H9 (cell line): ENCODE data around the gene COPS4. TPM values are rescaled to one million over a fixed set of nuclear protein-coding genes. Genes with fewer than 3 reads are reported as not detected.

Source experiments
- DNase-seq: peaks from one replicate; pipeline ENCODE4 v3.0.0-alpha.2; 2017
- H2AFZ ChIP-seq: one replicate; pipeline ENCODE4 v1.6.1; 2013; ENCODE audit warnings: mild to moderate bottlenecking, low read length, control low read depth, moderate library complexity
- H2AK5ac ChIP-seq: 2 replicates; pipeline ENCODE4 v1.6.1; 2013; ENCODE audit warnings: low read length, control low read depth, mixed read lengths; ENCODE audit not compliant: insufficient read length
- H2BK120ac ChIP-seq: one replicate; pipeline ENCODE4 v1.6.1; 2013; ENCODE audit warnings: low read depth, mild to moderate bottlenecking, low read length, control low read depth, inconsistent platforms; ENCODE audit not compliant: poor library complexity, severe bottlenecking
- H2BK12ac ChIP-seq: 2 replicates; pipeline ENCODE4 v1.6.1; 2013; ENCODE audit warnings: low read length, control low read depth, mixed read lengths, low read depth; ENCODE audit not compliant: insufficient read length
- H2BK15ac ChIP-seq: 2 replicates; pipeline ENCODE4 v1.6.1; 2013; ENCODE audit warnings: low read depth, low read length, control low read depth
- H2BK20ac ChIP-seq: one replicate; pipeline ENCODE4 v1.6.1; 2013; ENCODE audit warnings: low read depth, mild to moderate bottlenecking, low read length, control low read depth, inconsistent platforms; ENCODE audit not compliant: poor library complexity, severe bottlenecking
- H2BK5ac ChIP-seq: 2 replicates; pipeline ENCODE4 v1.6.1; 2013; ENCODE audit warnings: low read length, control low read depth, mixed read lengths; ENCODE audit not compliant: insufficient read length
- H3K14ac ChIP-seq: 2 replicates; pipeline ENCODE4 v1.6.1; 2013; ENCODE audit warnings: low read length, control low read depth; ENCODE audit not compliant: insufficient read depth
- H3K18ac ChIP-seq: 2 replicates; pipeline ENCODE4 v1.6.1; 2013; ENCODE audit warnings: low read depth, mild to moderate bottlenecking, mixed read lengths, low read length, control low read depth; ENCODE audit not compliant: insufficient read length
- H3K23ac ChIP-seq: 2 replicates; pipeline ENCODE4 v1.6.1; 2013; ENCODE audit warnings: low read length, control low read depth, mixed read lengths, low read depth; ENCODE audit not compliant: insufficient read length
- H3K23me2 ChIP-seq: 2 replicates; pipeline ENCODE4 v1.6.1; 2013; ENCODE audit warnings: low read depth, mild to moderate bottlenecking, mixed read lengths, low read length, control low read depth; ENCODE audit not compliant: insufficient read length, poor library complexity, severe bottlenecking
- H3K27ac ChIP-seq: 2 replicates; pipeline ENCODE4 v1.5.1; 2013; ENCODE audit warnings: low read length, control low read depth, mixed read lengths, low read depth; ENCODE audit not compliant: insufficient read length
- H3K27me3 ChIP-seq: 2 replicates; pipeline ENCODE4 v1.6.1; 2013; ENCODE audit warnings: low read length, control low read depth, inconsistent platforms; ENCODE audit not compliant: insufficient read depth
- H3K4ac ChIP-seq: 2 replicates; pipeline ENCODE4 v1.6.1; 2013; ENCODE audit warnings: low read depth, mild to moderate bottlenecking, control low read depth, inconsistent platforms, low read length, moderate library complexity
- H3K4me1 ChIP-seq: 2 replicates; pipeline ENCODE4 v1.6.1; 2013; ENCODE audit warnings: low read length, control low read depth, inconsistent platforms; ENCODE audit not compliant: insufficient read depth
- H3K4me2 ChIP-seq: 2 replicates; pipeline ENCODE4 v1.6.1; 2013; ENCODE audit warnings: low read length, control low read depth, mixed read lengths; ENCODE audit not compliant: insufficient read length, insufficient read depth
- H3K56ac ChIP-seq: 2 replicates; pipeline ENCODE4 v1.6.1; 2013; ENCODE audit warnings: low read depth, mild to moderate bottlenecking, mixed read lengths, low read length, control low read depth; ENCODE audit not compliant: insufficient read length
- H3K79me1 ChIP-seq: 2 replicates; pipeline ENCODE4 v1.6.1; 2013; ENCODE audit warnings: low read depth, mild to moderate bottlenecking, moderate library complexity, low read length, control low read depth, inconsistent platforms; ENCODE audit not compliant: insufficient read depth, poor library complexity, severe bottlenecking
- H3K79me2 ChIP-seq: 2 replicates; pipeline ENCODE4 v1.6.1; 2013; ENCODE audit warnings: low read length, control low read depth, inconsistent platforms; ENCODE audit not compliant: insufficient read depth
- H3K9ac ChIP-seq: 2 replicates; pipeline ENCODE4 v1.6.1; 2013; ENCODE audit warnings: low read length, control low read depth, mixed read lengths; ENCODE audit not compliant: insufficient read length; ENCODE audit errors: extremely low read depth
- H3K9me3 ChIP-seq: one replicate; pipeline ENCODE4 v1.6.1; 2013; ENCODE audit warnings: low read depth, low read length, inconsistent platforms; ENCODE audit not compliant: control insufficient read depth
- H3T11ph ChIP-seq: one replicate; pipeline ENCODE4 v1.6.1; 2013; ENCODE audit warnings: mild to moderate bottlenecking, low read length, control low read depth, inconsistent platforms
- H4K20me1 ChIP-seq: one replicate; pipeline ENCODE4 v1.6.1; 2013; ENCODE audit not compliant: control insufficient read depth, insufficient read length, insufficient read depth
- H4K5ac ChIP-seq: 2 replicates; pipeline ENCODE4 v1.6.1; 2013; ENCODE audit warnings: low read depth, mild to moderate bottlenecking, mixed read lengths, low read length, control low read depth; ENCODE audit not compliant: insufficient read length
- H4K8ac ChIP-seq: replicated peaks from 2 replicates; pipeline ENCODE4 v1.6.1; 2013; ENCODE audit warnings: low read length, control low read depth, mixed read lengths, low read depth; ENCODE audit not compliant: insufficient read length
- H4K91ac ChIP-seq: 2 replicates; pipeline ENCODE4 v1.6.1; 2013; ENCODE audit warnings: low read depth, mild to moderate bottlenecking, moderate library complexity, mixed read lengths, low read length, control low read depth; ENCODE audit not compliant: insufficient read length
- H3K27ac Mint-ChIP-seq, 3 experiments: 2 replicates in 2 of 3; 3 replicates in 1 of 3; pipeline ENCODE4 v1.8.0; 2020 to 2021; ENCODE audit warnings: mixed read lengths in 3 of 3, mild to moderate bottlenecking in 1 of 3, moderate library complexity in 1 of 3
- H3K27me3 Mint-ChIP-seq: 2 replicates; pipeline ENCODE4 v1.8.0; 2021; ENCODE audit warnings: low read depth, mild to moderate bottlenecking, moderate library complexity, mixed read lengths
- H3K36me3 Mint-ChIP-seq, 3 experiments: 2 replicates in 2 of 3; 3 replicates in 1 of 3; pipeline ENCODE4 v1.8.0; 2020 to 2021; ENCODE audit warnings: low read depth in 3 of 3, mixed read lengths in 3 of 3; ENCODE audit not compliant: insufficient read depth in 1 of 3
- H3K4me1 Mint-ChIP-seq, 2 experiments: 2 replicates each; pipeline ENCODE4 v1.8.0; 2020; ENCODE audit warnings: mixed read lengths in 2 of 2
- H3K4me3 Mint-ChIP-seq, 2 experiments: 2 replicates in 1 of 2; 3 replicates in 1 of 2; pipeline ENCODE4 v1.8.0; 2020 to 2021; ENCODE audit warnings: mild to moderate bottlenecking in 2 of 2, mixed read lengths in 2 of 2, moderate library complexity in 1 of 2
- H3K9me3 Mint-ChIP-seq, 2 experiments: 2 replicates in 1 of 2; 3 replicates in 1 of 2; pipeline ENCODE4 v1.8.0; 2020; ENCODE audit warnings: mild to moderate bottlenecking in 2 of 2, mixed read lengths in 2 of 2, moderate library complexity in 1 of 2
- total RNA-seq: library from RNA; stranded (reverse); gene quantifications from 2 replicates; pipeline ENCODE4 v1.2.1, GENCODE V29; 2021
- TF ChIP-seq, protein P1 (sequence below): fragments of 200-600 bp; sonication (generic); conservative IDR thresholded peaks from 3 replicates; pipeline ENCODE4 v1.8.0; 2021; ENCODE audit warnings: antibody characterized with exemption, mild to moderate bottlenecking

Gene COPS4
- total RNA-seq, 1 experiment from 2014 or later = 39.9 TPM

DNA sequence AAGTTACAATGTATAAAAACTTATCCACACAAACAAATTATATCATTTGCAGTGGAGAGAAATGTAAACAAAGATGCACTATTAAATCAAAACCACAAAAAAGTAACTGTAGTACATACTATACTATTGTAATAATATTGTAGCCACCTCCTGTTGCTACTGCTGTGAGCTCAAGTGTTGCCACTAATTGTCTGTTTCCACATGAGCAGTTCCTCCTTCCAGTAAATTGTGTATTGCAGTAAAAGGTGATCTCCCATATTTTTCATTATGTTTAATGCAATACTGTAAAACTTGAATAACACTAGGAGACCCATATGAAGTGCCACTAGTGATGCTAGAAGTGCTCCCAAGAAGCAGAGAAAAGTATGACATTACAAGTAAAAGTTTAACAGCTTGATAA is 36.1 kb upstream of the COPS4 start:
- no peak overlapping the region for H3T11ph ChIP-seq
- H3K9ac ChIP-seq = no peak overlapping the region
- peaks cover 2% of the 10 kb centered on the region for H3K79me1 ChIP-seq
- H4K8ac ChIP-seq = no peak overlapping the region
- H3K9me3 ChIP-seq = no peaks in the 10 kb centered on the region
- H3K4me1 ChIP-seq = no peaks in the 10 kb centered on the region
- no peak overlapping the region for H2AFZ ChIP-seq
- no peak overlapping the region for H4K5ac ChIP-seq
- no peak overlapping the region for H3K4me2 ChIP-seq
- no peak overlapping the region for H2BK20ac ChIP-seq
- no peak overlapping the region for H2BK12ac ChIP-seq
- Mint-ChIP-seq H3K27ac (no peak overlapping the region), H3K36me3 (no peaks in the 10 kb centered on the region), H3K27me3 (no peaks in the 10 kb centered on the region), H3K4me1 (no peaks in the 10 kb centered on the region), H3K9me3 (no peaks in the 10 kb centered on the region), H3K4me3 (no peak overlapping the region)
- H3K18ac ChIP-seq = no peak overlapping the region
- no peaks in the 10 kb centered on the region for H3K79me2 ChIP-seq
- no peak overlapping the region for H2BK5ac ChIP-seq
- no peaks in the 10 kb centered on the region for H3K23me2 ChIP-seq
- no peak overlapping the region for H2BK15ac ChIP-seq
- H3K4ac ChIP-seq = no peak overlapping the region
- H3K27ac ChIP-seq = no peak overlapping the region
- no peak overlapping the region for H3K14ac ChIP-seq
- no peak overlapping the region for H2BK120ac ChIP-seq
- H3K56ac ChIP-seq = no peak overlapping the region
- H3K23ac ChIP-seq = no peak overlapping the region
- no peaks in the 10 kb centered on the region for H4K20me1 ChIP-seq
- no peak overlapping the region for H2AK5ac ChIP-seq
- TF ChIP-seq, protein P1, sequence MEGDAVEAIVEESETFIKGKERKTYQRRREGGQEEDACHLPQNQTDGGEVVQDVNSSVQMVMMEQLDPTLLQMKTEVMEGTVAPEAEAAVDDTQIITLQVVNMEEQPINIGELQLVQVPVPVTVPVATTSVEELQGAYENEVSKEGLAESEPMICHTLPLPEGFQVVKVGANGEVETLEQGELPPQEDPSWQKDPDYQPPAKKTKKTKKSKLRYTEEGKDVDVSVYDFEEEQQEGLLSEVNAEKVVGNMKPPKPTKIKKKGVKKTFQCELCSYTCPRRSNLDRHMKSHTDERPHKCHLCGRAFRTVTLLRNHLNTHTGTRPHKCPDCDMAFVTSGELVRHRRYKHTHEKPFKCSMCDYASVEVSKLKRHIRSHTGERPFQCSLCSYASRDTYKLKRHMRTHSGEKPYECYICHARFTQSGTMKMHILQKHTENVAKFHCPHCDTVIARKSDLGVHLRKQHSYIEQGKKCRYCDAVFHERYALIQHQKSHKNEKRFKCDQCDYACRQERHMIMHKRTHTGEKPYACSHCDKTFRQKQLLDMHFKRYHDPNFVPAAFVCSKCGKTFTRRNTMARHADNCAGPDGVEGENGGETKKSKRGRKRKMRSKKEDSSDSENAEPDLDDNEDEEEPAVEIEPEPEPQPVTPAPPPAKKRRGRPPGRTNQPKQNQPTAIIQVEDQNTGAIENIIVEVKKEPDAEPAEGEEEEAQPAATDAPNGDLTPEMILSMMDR = no peak
- H4K91ac ChIP-seq = no peak overlapping the region
- H3K27me3 ChIP-seq = no peaks in the 10 kb centered on the region
- DNase-seq = no peak
